GM15510 (cell line): ENCODE measurements around the gene CDH18.

Experiments used
- POLR2A ChIP-seq: IDR thresholded peaks from 3 replicates; pipeline ENCODE4 v1.6.1; 2011; ENCODE audit warnings: borderline replicate concordance; ENCODE audit not compliant: insufficient read length; ENCODE audit errors: extremely low read depth

The CDH18 gene

GRCh38 chr5:19616701-19617215 is 371.2 kb downstream of the CDH18 start:
- TF ChIP-seq POLR2A: no peak

DNA sequence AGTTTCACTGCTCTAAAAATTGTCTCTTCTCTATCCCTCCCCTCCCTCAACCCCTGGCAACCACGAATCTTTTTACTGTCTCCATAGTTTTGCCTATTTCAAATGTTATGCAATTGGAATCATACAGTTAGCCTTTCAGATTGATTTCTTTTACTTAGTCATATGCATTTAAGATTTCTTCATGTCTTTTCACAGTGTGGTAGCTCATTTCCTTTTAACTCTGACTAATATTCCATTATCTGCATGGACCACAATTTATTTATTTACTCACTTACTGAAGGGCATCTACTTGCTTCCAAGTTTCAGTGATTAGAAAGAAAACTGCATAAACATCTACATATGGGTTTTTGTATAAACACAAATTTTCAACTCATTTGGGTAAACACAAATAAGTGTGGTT is 372.3 kb downstream of the CDH18 start:
- no peak for TF ChIP-seq POLR2A

GRCh38 chr5:19615071-19615470 is 372.9 kb downstream of the CDH18 start:
- TF ChIP-seq POLR2A: no peak

- TF ChIP-seq POLR2A: no peak
Observed at GRCh38 chr5:19608444-19609002, 379.5 kb downstream of the CDH18 start.

- TF ChIP-seq POLR2A: no peak
Observed at GRCh38 chr5:19605846-19606407, 382.1 kb downstream of the CDH18 start.

DNA sequence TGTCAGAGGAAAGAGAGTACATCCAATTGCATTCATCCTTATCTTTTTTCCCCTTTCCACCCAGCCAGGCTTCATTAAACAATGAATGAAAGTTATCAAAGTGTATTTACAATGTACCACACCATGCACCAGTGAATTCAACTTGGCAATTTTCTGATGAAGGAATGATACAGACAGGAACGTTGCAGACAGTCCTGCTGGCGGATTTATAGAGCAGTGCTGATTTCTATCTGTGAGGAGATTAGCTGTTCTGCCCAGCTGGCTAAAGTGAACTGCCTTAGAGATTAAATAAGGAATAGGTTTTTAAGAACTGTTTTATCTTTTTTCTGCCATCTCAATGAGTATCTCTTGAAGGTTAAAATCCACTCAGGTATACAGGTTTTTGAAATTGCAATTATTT is 403.9 kb downstream of the CDH18 start:
- no peak for TF ChIP-seq POLR2A

DNA sequence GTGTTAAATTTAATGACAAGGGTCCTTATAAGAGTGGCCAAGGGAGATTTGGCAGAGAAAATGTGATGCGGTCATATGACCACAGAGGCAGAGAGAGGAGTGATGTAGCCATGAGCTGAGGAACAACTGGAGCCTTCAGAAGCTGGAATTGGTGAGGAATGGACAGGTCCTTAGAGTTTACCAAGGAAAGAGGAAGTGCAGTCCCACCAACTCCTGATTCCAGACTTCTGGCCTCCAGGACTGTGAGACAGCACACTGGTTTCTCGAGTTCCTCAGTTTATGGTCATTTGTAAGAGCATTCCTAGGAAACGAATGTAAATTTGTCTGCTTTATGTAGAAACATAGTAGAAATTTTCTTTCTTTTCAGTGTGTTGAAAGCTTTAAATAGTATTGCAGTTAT is 410.1 kb downstream of the CDH18 start:
- no peak for TF ChIP-seq POLR2A

DNA sequence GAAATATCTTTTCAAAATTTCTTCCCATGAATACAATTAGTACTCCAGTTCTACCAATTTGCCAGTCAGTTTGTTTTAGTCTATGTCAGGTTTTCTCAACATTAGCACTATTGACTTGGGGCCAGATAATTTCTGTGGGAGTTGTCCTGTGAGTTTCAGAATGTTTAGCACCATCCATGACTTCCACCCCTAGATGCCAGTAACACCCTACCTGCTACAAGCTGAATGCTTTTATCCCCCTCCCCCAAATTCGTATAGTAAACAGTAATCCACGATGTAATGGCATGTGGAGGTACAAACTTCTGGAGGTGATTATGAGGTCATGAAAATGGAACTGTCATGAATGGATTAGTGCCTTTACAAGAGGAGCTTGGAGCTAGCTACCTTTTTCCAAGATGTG is 420.0 kb downstream of the CDH18 start:
- no peak for TF ChIP-seq POLR2A

DNA sequence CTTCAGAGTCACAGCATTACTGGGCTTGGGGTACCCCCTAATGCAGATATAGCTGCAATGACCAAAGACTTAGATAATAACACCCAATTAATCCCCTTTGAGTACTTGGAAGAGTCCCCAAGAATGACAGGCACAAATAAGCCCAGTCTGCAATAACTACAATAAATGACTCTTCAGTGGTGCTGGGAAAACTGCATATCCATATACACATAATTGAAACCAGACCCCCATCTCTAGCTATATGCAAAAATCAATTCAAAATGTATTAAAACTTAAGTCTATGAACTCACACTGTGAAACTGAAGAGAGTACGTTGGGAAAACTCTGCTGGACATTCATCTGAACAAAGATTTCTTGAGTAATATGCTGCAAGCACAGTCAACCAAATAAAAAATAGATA is 422.5 kb downstream of the CDH18 start:
- TF ChIP-seq POLR2A: no peak

DNA sequence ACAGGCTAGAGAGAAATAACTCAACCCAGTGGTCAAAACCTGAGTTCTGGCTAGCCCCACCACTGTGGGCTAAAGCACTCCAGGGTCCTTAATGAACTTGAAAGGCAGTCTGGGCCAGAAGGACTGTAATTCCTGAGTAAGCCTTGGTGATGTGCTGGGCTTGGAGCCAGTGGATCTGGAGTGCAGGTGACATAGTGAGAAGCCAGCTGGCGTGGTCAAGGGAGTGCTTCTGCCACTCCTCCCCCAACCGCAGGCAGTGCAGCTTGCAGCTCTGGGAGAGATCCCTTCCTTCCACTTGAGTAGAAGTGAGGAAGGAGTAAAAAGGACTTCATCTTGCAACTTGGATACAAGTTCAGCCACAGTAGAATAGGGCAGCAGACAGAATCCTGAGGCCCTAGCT is 424.0 kb downstream of the CDH18 start:
- no peak for TF ChIP-seq POLR2A

- TF ChIP-seq POLR2A: no peak
Observed at GRCh38 chr5:19555876-19556275, 432.1 kb downstream of the CDH18 start.

DNA sequence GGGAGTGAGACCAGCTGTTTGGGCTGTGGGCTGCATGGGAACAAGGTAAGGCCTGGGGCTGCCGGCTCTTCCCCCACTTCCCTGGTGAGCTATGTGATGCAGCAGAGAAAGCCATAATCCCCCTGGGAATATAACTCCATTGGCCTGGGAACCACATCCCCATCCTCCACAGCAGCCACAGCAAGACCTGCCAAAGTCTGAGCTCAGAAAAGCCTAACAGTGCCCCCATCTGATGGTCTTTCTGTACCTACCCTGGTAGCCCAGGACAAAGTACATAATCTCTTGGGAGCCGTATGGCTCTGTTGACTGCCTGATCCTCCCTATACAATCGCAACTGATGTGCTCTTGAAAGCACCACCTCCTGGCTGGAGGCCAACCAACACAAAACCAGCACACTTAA is 432.6 kb downstream of the CDH18 start:
- no peak for TF ChIP-seq POLR2A

GRCh38 chr5:19554524-19554923 is 433.5 kb downstream of the CDH18 start:
- TF ChIP-seq POLR2A: no peak

- TF ChIP-seq POLR2A: no peak
Observed at GRCh38 chr5:19547640-19548039, 440.4 kb downstream of the CDH18 start.

DNA sequence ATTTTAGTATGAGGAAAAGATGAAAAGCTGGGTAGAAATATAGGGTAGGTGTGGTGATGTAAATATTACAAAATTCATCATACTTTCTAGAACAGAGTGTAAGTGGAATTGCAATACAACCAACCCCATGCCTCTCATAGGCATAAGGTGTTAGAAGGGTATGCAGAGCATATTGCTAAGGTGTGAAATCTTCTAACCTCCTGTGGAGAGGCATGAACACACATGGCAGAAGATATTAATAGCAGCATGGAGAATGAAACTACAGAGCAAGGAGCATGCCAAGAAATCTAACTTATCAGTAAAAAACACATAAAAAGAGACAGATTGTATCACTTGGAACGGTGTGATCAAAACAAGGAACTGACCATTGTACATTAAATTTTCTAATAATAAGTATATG is 441.5 kb downstream of the CDH18 start:
- no peak for TF ChIP-seq POLR2A

DNA sequence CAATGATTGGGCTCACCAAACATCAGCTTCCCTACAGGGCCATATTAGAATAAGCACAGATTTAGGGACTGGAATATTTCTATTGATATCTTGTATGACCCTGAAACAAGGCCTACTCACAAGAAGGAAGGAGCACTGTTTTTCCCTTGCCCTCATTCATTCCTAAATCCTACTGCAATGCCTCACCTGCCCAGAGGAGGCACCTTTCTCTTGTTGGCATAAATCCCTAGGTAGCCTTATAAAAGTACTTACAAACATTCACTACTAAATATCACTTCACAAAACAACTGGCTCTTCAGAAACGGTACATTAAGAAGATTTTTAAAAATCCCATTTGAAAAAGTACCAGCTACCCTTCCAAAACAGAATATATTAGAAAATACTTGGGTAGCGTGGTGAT is 449.4 kb downstream of the CDH18 start:
- TF ChIP-seq POLR2A: no peak
